ENCODE measurements around the gene CCDC6. TPM values are rescaled to one million over a fixed set of nuclear protein-coding genes. Genes with fewer than 3 reads are reported as not detected.

The CCDC6 gene
- total and polyA plus RNA-seq, 2 of the 4 experiments (the other 2 are of a cell fraction) = 21.8 to 30.8 TPM

GRCh38 chr10:59870152-59870551 is 36.2 kb downstream of the CCDC6 start:
- POLR2A ChIA-PET (ENCODE audit: unreplicated experiment) = no interaction called here
- Histone ChIP-seq H3K36me3 (ENCODE audit: control insufficient read depth, insufficient read depth, low read length) (no peaks in the 10 kb centered on the region), H2AK9ac (replicated peaks; ENCODE audit: low read depth, low read length, poor library complexity) (peak overlapping the region; percentile 23), H3K14ac (replicated peaks; ENCODE audit: low read depth, low read length) (no peak overlapping the region), H2AK5ac (ENCODE audit: low read depth, low read length) (peak overlapping the region; percentile 47; the same call in 1 of the 2 replicates), H3K23ac (ENCODE audit: low read depth, low read length) (no peak overlapping the region), H3K4me2 (ENCODE audit: low read depth, low read length) (no peak overlapping the region), H4K5ac (ENCODE audit: low read depth, low read length) (no peak overlapping the region), H2BK5ac (ENCODE audit: low read depth, low read length, poor library complexity, severe bottlenecking) (no peak overlapping the region), H4K8ac (ENCODE audit: low read depth in 2 of 2, low read length in 2 of 2) (no peak overlapping the region), H3K9ac (ENCODE audit: low read depth, low read length) (no peak overlapping the region), H2BK15ac (ENCODE audit: low read depth, low read length) (no peak overlapping the region), H3K79me1 (ENCODE audit: low read depth in 1 of 2, low read length in 2 of 2) (peaks cover 60 to 86% of the 10 kb centered on the region in 2 experiments), H2BK120ac (ENCODE audit: low read depth, low read length) (no peak overlapping the region), H3K18ac (ENCODE audit: low read depth, low read length) (no peak overlapping the region), H3K4me1 (ENCODE audit: control insufficient read depth, insufficient read depth, low read length) (peaks cover 16% of the 10 kb centered on the region), H3K4ac (ENCODE audit: low read depth, low read length) (peak overlapping the region; percentile 37; the same call in 1 of the 2 replicates), H3K27ac (ENCODE audit: insufficient read depth, low read length) (no peak overlapping the region), H2AFZ (replicated peaks; ENCODE audit: low read length, poor library complexity) (no peak overlapping the region), H3K9me3 (ENCODE audit: control insufficient read depth, insufficient read depth, low read length) (no peaks in the 10 kb centered on the region), H2BK20ac (ENCODE audit: low read depth, low read length) (no peak overlapping the region), H3K4me3 (ENCODE audit: insufficient read depth, low read depth, low read length) (no peak overlapping the region), H3K27me3 (ENCODE audit: control insufficient read depth, insufficient read depth, low read length) (no peaks in the 10 kb centered on the region), H4K20me1 (ENCODE audit: insufficient read depth, low read length) (peaks cover 15% of the 10 kb centered on the region), H3K56ac (ENCODE audit: extremely low read depth, insufficient read depth, low read length) (no peak overlapping the region), H3K9me1 (ENCODE audit: insufficient read depth, low read length) (peaks cover 24% of the 10 kb centered on the region), H4K91ac (ENCODE audit: insufficient read depth, low read depth, low read length) (no peak overlapping the region; the same call in 1 of the 2 replicates)
- no TSS peak for BruUV-seq (replicated peaks)
- CTCF ChIA-PET = no interaction called here
- DNase-seq (no peak), ATAC-seq (ENCODE audit: low read depth) (no peak)
- TF ChIP-seq MAZ (IDR thresholded peaks at IDR 0.05; ENCODE audit: borderline replicate concordance, low read depth, low read length) = no peak
- TF ChIP-seq POLR2A (IDR thresholded peaks at IDR 0.05; ENCODE audit: low read depth, low read length) = no peak
- TF ChIP-seq RAD21 (IDR thresholded peaks at IDR 0.05; ENCODE audit: low read length) = no peak
- TF ChIP-seq BHLHE40 (IDR thresholded peaks at IDR 0.05; ENCODE audit: low read depth, low read length) = no peak
- TF ChIP-seq SMC3 (IDR thresholded peaks at IDR 0.05; ENCODE audit: low read depth, low read length) = no peak
- TF ChIP-seq FOS (IDR thresholded peaks at IDR 0.05; ENCODE audit: low read depth, low read length) = no peak
- no peak for TF ChIP-seq MAFK (IDR thresholded peaks at IDR 0.05; ENCODE audit: low read depth, low read length)
- in situ Hi-C loops (cut with MboI; ENCODE audit: low sequenced_read_pairs) (no loop called here), dilution Hi-C loops (cut with HindIII; ENCODE audit: low sequenced_read_pairs, unreplicated experiment) (no loop called here), intact Hi-C loops (cut with micrococcal nuclease) (no loop called here)
- no CpG with 5 or more reads among the region's 4 CpGs for WGBS, 2 experiments (ENCODE audit: extremely low coverage in 2 of 2, insufficient read length in 1 of 2)

Data from IMR-90 (cell line).